Suppressor macrophage treated with lipopolysaccharide for 1 hour (primary cell): Measurements from ENCODE around the gene HOXC9.
A peak's percentile ranks its signal among the peaks of the same experiment; 100 is the strongest.

Experiments
- DNase-seq, 3 donors: peaks; one replicate each; pipeline ENCODE4 v3.0.0-alpha.2; 2020 to 2022

The HOXC9 gene

GRCh38 chr12:54002915-54003389, 3.0 kb downstream of the HOXC9 start:
- no peak for DNase-seq

- DNase-seq: no peak
Observed at GRCh38 chr12:54003625-54004024, 3.7 kb downstream of the HOXC9 start.

GRCh38 chr12:54004063-54004840, 4.3 kb downstream of the HOXC9 start:
- DNase-seq: no peak

GRCh38 chr12:54004841-54005530, 5.0 kb downstream of the HOXC9 start:
- DNase-seq: no peak

- DNase-seq: no peak
Observed at GRCh38 chr12:54005531-54005852, 5.5 kb downstream of the HOXC9 start.

- peak; percentile 85 to 93 (median 91) for DNase-seq
Observed at GRCh38 chr12:54005853-54006558, 6.0 kb downstream of the HOXC9 start.

GRCh38 chr12:54006559-54007220, 6.7 kb downstream of the HOXC9 start:
- no peak for DNase-seq

GRCh38 chr12:54007538-54008259, 7.7 kb downstream of the HOXC9 start:
- no peak for DNase-seq

GRCh38 chr12:54008260-54008552, 8.2 kb downstream of the HOXC9 start:
- no peak for DNase-seq

- DNase-seq: peak; percentile 45 to 69 (median 62)
Observed at GRCh38 chr12:54009171-54010052, 9.5 kb downstream of the HOXC9 start.

GRCh38 chr12:54010053-54010971, 10.4 kb downstream of the HOXC9 start:
- no peak for DNase-seq

- DNase-seq: no peak
Observed at GRCh38 chr12:54010972-54011664, 11.2 kb downstream of the HOXC9 start.

- no peak for DNase-seq
Observed at GRCh38 chr12:54011665-54012532, 11.9 kb downstream of the HOXC9 start.

GRCh38 chr12:54012631-54013409, 12.9 kb downstream of the HOXC9 start:
- DNase-seq: no peak

- no peak for DNase-seq
Observed at GRCh38 chr12:54014377-54015017, 14.5 kb downstream of the HOXC9 start.

GRCh38 chr12:54015018-54015931, 15.3 kb downstream of the HOXC9 start:
- no peak for DNase-seq
